HepG2 (cell line): Measurements from ENCODE around the gene CLUH. TPM values are rescaled to one million over a fixed set of nuclear protein-coding genes. Genes with fewer than 3 reads are reported as not detected.

ENCODE experiments used
- ATAC-seq: fragments of 200-7000 bp; cut with Tn5 transposase; 3 replicates; pipeline ENCODE4 v1.9.1; 2020; ENCODE audit warnings: mild to moderate bottlenecking, moderate library complexity
- BruUV-seq: library from RNA; stranded (reverse); fragments of 400-500 nt; replicated peaks from 2 replicates; lab custom pipeline; 2021; lab: Mats Ljungman, UMichigan
- CTCF ChIA-PET: fragments of 300-600 bp; formaldehyde crosslinking; extraction: SDS; loops from one replicate; lab custom pipeline; 2021; ENCODE audit warnings: low total read pairs, inconsistent platforms, low intra/inter-chr PET ratio; lab: Yijun Ruan, JAX
- POLR2A ChIA-PET: fragments of 350-600 bp; sonication (Branson Sonifier 250); formaldehyde crosslinking; loops from one replicate; lab custom pipeline; 2020; ENCODE audit warnings: antibody characterized with exemption, inconsistent platforms; lab: Yijun Ruan, JAX
- DNase-seq: peaks from one replicate; pipeline ENCODE4 v3.0.0-alpha.2; 2015; ENCODE audit warnings: low spot score
- FAIRE-seq: peaks from 3 replicates; lab custom pipeline; 2011; peaks lifted over from hg19 to GRCh38; lab: Jason Lieb, UNC
- H2AFZ ChIP-seq: one replicate; pipeline ENCODE4 v1.6.1; 2011; ENCODE audit warnings: low read length, inconsistent platforms
- H3K27ac ChIP-seq: fragments of 300-600 bp; 3 replicates; pipeline ENCODE4 v1.8.0; 2011; ENCODE audit warnings: mixed run types, mild to moderate bottlenecking, mixed read lengths, low read length, inconsistent platforms; ENCODE audit not compliant: insufficient read depth; ENCODE audit errors: extremely low read length
- H3K27me3 ChIP-seq, 2 experiments: fragments of 200-600 bp in 1 of 2; 2 replicates in 1 of 2; 3 replicates in 1 of 2; pipeline versions ENCODE4 v1.6.0 to v1.8.0; 2011; ENCODE audit warnings: low read length in 2 of 2, mild to moderate bottlenecking in 2 of 2, moderate library complexity in 2 of 2, inconsistent platforms in 1 of 2; ENCODE audit not compliant: insufficient read depth in 2 of 2, control insufficient read depth in 1 of 2
- H3K36me3 ChIP-seq, 2 experiments: fragments of 200-600 bp in 1 of 2; replicated peaks in 1 of 2; 2 replicates in 1 of 2; 3 replicates in 1 of 2; pipeline versions ENCODE4 v1.5.1 to v1.8.0; 2011; ENCODE audit warnings: low read length in 2 of 2, inconsistent platforms in 1 of 2; ENCODE audit not compliant: insufficient read depth in 2 of 2, control insufficient read depth in 1 of 2
- H3K4me1 ChIP-seq: 2 replicates; pipeline ENCODE4 v1.5.1; 2012; ENCODE audit warnings: low read length, inconsistent platforms; ENCODE audit not compliant: insufficient read depth
- H3K4me2 ChIP-seq: 2 replicates; pipeline ENCODE4 v1.6.0; 2011; ENCODE audit warnings: low read depth, low read length, inconsistent platforms
- H3K4me3 ChIP-seq, 3 experiments: fragments of 200-600 bp in 1 of 3; sonication (generic), shearing (Covaris generic) in 1 of 3; replicated peaks in 1 of 3; 2 replicates each; pipeline ENCODE4 v1.5.1; 2011 to 2016; ENCODE audit warnings: low read length in 3 of 3, inconsistent platforms in 2 of 3, low read depth in 2 of 3, mild to moderate bottlenecking in 2 of 3, control low read depth in 1 of 3, mixed read lengths in 1 of 3; ENCODE audit not compliant: insufficient read depth in 1 of 3
- H3K79me2 ChIP-seq: one replicate; pipeline ENCODE4 v1.6.1; 2011; ENCODE audit warnings: low read length, inconsistent platforms; ENCODE audit not compliant: insufficient read depth
- H3K9ac ChIP-seq: 2 replicates; pipeline ENCODE4 v1.6.0; 2011; ENCODE audit warnings: mild to moderate bottlenecking, low read depth, low read length, inconsistent platforms; ENCODE audit not compliant: insufficient read depth
- H3K9me3 ChIP-seq: 2 replicates; pipeline ENCODE4 v1.5.1; 2012; ENCODE audit warnings: mild to moderate bottlenecking, low read length
- H4K20me1 ChIP-seq: 2 replicates; pipeline ENCODE4 v1.6.0; 2011; ENCODE audit warnings: inconsistent platforms, mild to moderate bottlenecking, low read length, moderate library complexity; ENCODE audit not compliant: insufficient read depth
- CTCF ChIP-seq: sonication (generic); formaldehyde crosslinking; IDR thresholded peaks from 2 replicates; pipeline ENCODE4 v1.5.0; 2020; ENCODE audit warnings: mild to moderate bottlenecking, missing genetic modification reagents, moderate library complexity
- PRDM15 ChIP-seq: sonication (generic); formaldehyde crosslinking; IDR thresholded peaks from 2 replicates; pipeline ENCODE4 v1.4.0; 2020; ENCODE audit warnings: missing genetic modification reagents
- TCF7 ChIP-seq: sonication (generic); IDR thresholded peaks from 2 replicates; pipeline ENCODE4 v1.6.1; 2016; ENCODE audit warnings: antibody characterized with exemption, low read depth
- ZNF280B ChIP-seq: sonication (generic); formaldehyde crosslinking; IDR thresholded peaks from 2 replicates; pipeline ENCODE4 v1.5.0; 2020; ENCODE audit warnings: missing genetic modification reagents, mild to moderate bottlenecking, borderline replicate concordance
- WGBS: methylation state at CpG from one replicate; pipeline ENCODE4 v1.1.6; 2017; ENCODE audit warnings: low lambda C conversion rate; 5-methylcytosine and 5-hydroxymethylcytosine counted together
- in situ Hi-C: cut with HindIII; loops from 2 replicates; pipeline ENCODE4 v1.10.0; 2017; ENCODE audit warnings: low pct_unique_long_range_greater_than_20kb; ENCODE audit not compliant: extremely low pct_ligation_motif_present
- intact Hi-C: fragments of 100-400 bp; cut with micrococcal nuclease; formaldehyde crosslinking; loops from one replicate; pipeline ENCODE4 v1.10.0; 2022; ENCODE audit not compliant: unreplicated experiment
- polyA plus RNA-seq, 8 experiments: library from polyadenylated mRNA; depleted of rRNA in 3 of 8; stranded (reverse) in 7 of 8; unstranded in 1 of 8; fragments of >200 nt; fragmentation: Illumina TruSeq in 4 of 8; extraction: Trizol in 4 of 8; gene quantifications; 2 replicates each; pipeline versions ENCODE4 v1.2.1 to v1.2.3, GENCODE V29; 2011 to 2016; ENCODE audit warnings: low read depth in 4 of 8, missing spikeins in 1 of 8, mixed read lengths in 1 of 8; ENCODE audit not compliant: insufficient read depth in 1 of 8
- total RNA-seq, 5 experiments: library from RNA; depleted of rRNA; stranded (reverse); fragments of >200 nt; fragmentation: Illumina TruSeq; extraction: Trizol; gene quantifications; 2 replicates each; pipeline ENCODE4 v1.2.3, GENCODE V29; 2016; ENCODE audit warnings: low read depth in 1 of 5

Gene CLUH
- total and polyA plus RNA-seq, 2 of the 13 experiments (the other 11 are each of a cell fraction or from before 2014, with no cell fraction given), result 30.9 to 60.5 TPM

- TF ChIP-seq ZNF280B (CRISPR knock-in tag) (no peak), PRDM15 (no peak)
Measured at GRCh38 chr17:2736956-2737355, 25.4 kb upstream of the CLUH start (continued).

GRCh38 chr17:2735896-2736295, 24.3 kb upstream of the CLUH start:
- no peak overlapping the region for H3K9ac ChIP-seq
- H3K9me3 ChIP-seq, result no peaks in the 10 kb centered on the region
- intact Hi-C loops, result no loop called here
- no peaks in the 10 kb centered on the region for H3K79me2 ChIP-seq
- no peak overlapping the region for H3K4me3 ChIP-seq
- H3K27ac ChIP-seq, result no peak overlapping the region
- no peak overlapping the region for H2AFZ ChIP-seq
- H4K20me1 ChIP-seq, result no peaks in the 10 kb centered on the region
- ATAC-seq (peak; percentile 39; the same call in 2 of the 3 replicates), FAIRE-seq (no peak), DNase-seq (no peak)
- no peaks in the 10 kb centered on the region for H3K36me3 ChIP-seq
- in situ Hi-C loops, result no loop called here
- BruUV-seq, result no TSS peak
- no peak overlapping the region for H3K4me2 ChIP-seq
- CTCF ChIA-PET, result no interaction called here
- TF ChIP-seq TCF7 (no peak), CTCF (CRISPR knock-in tag) (peak; percentile 16; the same call in 1 of the 2 replicates)
- POLR2A ChIA-PET, result no interaction called here
- peaks cover 4 to 16% of the 10 kb centered on the region in 2 experiments; a peak in 3 of 5 replicates for H3K27me3 ChIP-seq
- WGBS, result 43% methylated on average over 5 of the region's 5 CpGs
- H3K4me1 ChIP-seq, result no peaks in the 10 kb centered on the region
